Measurements from ENCODE around the gene KLHL22. TPM values are rescaled to one million over a fixed set of nuclear protein-coding genes. Genes with fewer than 3 reads are reported as not detected.

The KLHL22 gene
- total and polyA plus RNA-seq, 2 of the 8 experiments (the other 6 are each of a cell fraction or from before 2014, with no cell fraction given) = 9.4 to 16.2 TPM

DNA sequence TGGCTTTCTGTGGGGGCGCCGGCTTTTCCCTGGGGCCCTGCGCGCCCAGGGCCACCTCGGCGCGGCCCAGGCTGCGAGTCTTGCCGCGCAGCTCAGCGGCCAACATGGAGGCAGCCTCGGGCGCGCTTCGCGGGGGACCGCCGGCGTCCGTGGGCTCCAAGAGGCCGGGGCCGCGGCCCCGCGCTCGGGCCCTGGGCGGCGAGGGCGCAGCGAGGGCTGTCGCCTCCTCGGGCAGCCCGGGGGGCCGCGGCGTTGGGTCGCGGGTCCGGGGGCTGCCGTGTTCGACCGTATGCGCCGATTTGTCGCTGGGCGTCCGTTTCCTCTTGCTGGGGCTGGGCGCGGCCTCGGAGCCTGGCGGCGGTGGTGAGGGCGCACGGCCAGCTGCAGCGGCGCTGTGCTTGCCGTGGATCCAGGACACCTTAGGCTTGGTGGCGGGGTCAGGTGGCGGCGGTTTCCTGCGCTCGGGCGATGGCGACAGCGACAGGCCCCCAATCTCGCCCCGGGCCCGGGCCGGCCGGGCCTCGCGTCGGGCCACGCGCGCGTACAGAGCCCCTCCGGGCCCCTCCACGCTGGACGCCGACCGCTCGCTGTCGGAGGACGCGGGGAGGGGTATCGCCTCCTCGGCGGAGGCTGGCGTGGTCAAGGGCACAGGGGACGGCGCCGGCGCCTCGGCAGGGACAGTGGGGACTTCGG, 69.9 kb downstream of the KLHL22 start:
- H3K23ac ChIP-seq (ENCODE audit: insufficient read length) = no peak overlapping the region
- 90% methylated on average over 33 of the region's 96 CpGs; no CpG with 5 or more reads in 1 of the 2 experiments for WGBS, 2 experiments (ENCODE audit: extremely low coverage in 1 of 2, insufficient coverage in 1 of 2, insufficient read length in 1 of 2, insufficient replicate concordance in 2 of 2, low coverage in 1 of 2, low lambda C conversion rate in 2 of 2, missing lambda C conversion rate in 1 of 2)
- H3K27ac ChIP-seq (ENCODE audit: low read depth, low read length) = no peak overlapping the region
- H4K8ac ChIP-seq (ENCODE audit: extremely low read depth, insufficient read depth, low read length) = no peak overlapping the region
- no peak overlapping the region for H3K56ac ChIP-seq (replicated peaks; ENCODE audit: insufficient read length, low read depth, low read length)
- no peak for DNase-seq (ENCODE audit: low read depth in 1 of 2, low spot score in 2 of 2)
- H3K4me2 ChIP-seq (ENCODE audit: insufficient read depth in 1 of 2, low read depth in 2 of 2, low read length in 2 of 2) = no peak overlapping the region
- no peak overlapping the region for H3K4me3 ChIP-seq (ENCODE audit: extremely low read depth in 1 of 4, insufficient read depth in 2 of 4, low read depth in 3 of 4, low read length in 4 of 4)
- ChIA-PET CTCF (ENCODE audit: partially characterized antibody) (no interaction called here), POLR2A (ENCODE audit: partially characterized antibody) (interaction anchor here (0.9 to 1.0 kb wide), 2 partner anchors 11 to 20 kb away, joined by 3 read pairs; no protein-coding TSS in a partner anchor)
- H3K14ac ChIP-seq (ENCODE audit: insufficient read length) = no peak overlapping the region
- no peak overlapping the region for H4K5ac ChIP-seq (ENCODE audit: insufficient read length, low read depth, low read length)
- H2BK12ac ChIP-seq (ENCODE audit: low read depth, low read length) = no peak overlapping the region
- H3K23me2 ChIP-seq (ENCODE audit: low read depth, low read length) = peaks cover 10% of the 10 kb centered on the region; the same call in 1 of the 2 replicates
- no peak overlapping the region for H2BK5ac ChIP-seq (ENCODE audit: low read depth, low read length)
- H3K4me1 ChIP-seq (replicated peaks in 1 of 4; ENCODE audit: control insufficient read depth in 3 of 4, insufficient read depth in 4 of 4, low read length in 3 of 4) = peaks cover 0 to 17% (median 11%) of the 10 kb centered on the region in 4 experiments; a peak in 5 of 7 replicates
- H3K36me3 ChIP-seq (ENCODE audit: control insufficient read depth in 2 of 4, insufficient read depth in 4 of 4, low read length in 3 of 4) = no peaks in the 10 kb centered on the region
- H3K79me2 ChIP-seq (ENCODE audit: control insufficient read depth in 1 of 2, insufficient read depth in 2 of 2, low read length in 2 of 2) = no peaks in the 10 kb centered on the region
- no peak overlapping the region for H2BK20ac ChIP-seq (ENCODE audit: low read length)
- no peak overlapping the region for H3K9ac ChIP-seq (replicated peaks in 1 of 4; ENCODE audit: extremely low read depth in 1 of 4, low read depth in 3 of 4, low read length in 3 of 4)
- no peak overlapping the region for H3K4ac ChIP-seq (replicated peaks; ENCODE audit: insufficient read length, low read depth, low read length)
- no peak overlapping the region for H2AK5ac ChIP-seq (ENCODE audit: low read depth, low read length)
- H4K91ac ChIP-seq (replicated peaks; ENCODE audit: insufficient read length, low read length) = no peak overlapping the region
- H2BK120ac ChIP-seq (replicated peaks; ENCODE audit: low read depth, low read length) = no peak overlapping the region
- H3K27me3 ChIP-seq (replicated peaks in 1 of 4; ENCODE audit: control insufficient read depth in 3 of 4, extremely low read depth in 1 of 4, insufficient read depth in 3 of 4, low read length in 3 of 4) = peaks cover 13 to 25% (median 21%) of the 10 kb centered on the region in 4 experiments
- no peaks in the 10 kb centered on the region; the same call in 1 of the 2 replicates for H3K79me1 ChIP-seq (ENCODE audit: low read depth, low read length)
- H2AFZ ChIP-seq (ENCODE audit: low read length) = no peak overlapping the region
- no peak overlapping the region for H2BK15ac ChIP-seq (ENCODE audit: low read length)
- H3K9me3 ChIP-seq (ENCODE audit: insufficient read depth in 2 of 2, low read depth in 1 of 2, low read length in 1 of 2) = no peaks in the 10 kb centered on the region
- no peak overlapping the region for H3K18ac ChIP-seq (ENCODE audit: extremely low read depth, low read length)
- no peak for FAIRE-seq
- H4K20me1 ChIP-seq (replicated peaks in 1 of 2; ENCODE audit: control insufficient read depth in 1 of 2, insufficient read depth in 2 of 2, low read length in 2 of 2) = peaks cover 5 to 25% of the 10 kb centered on the region in 2 experiments
- TF ChIP-seq, protein P1, sequence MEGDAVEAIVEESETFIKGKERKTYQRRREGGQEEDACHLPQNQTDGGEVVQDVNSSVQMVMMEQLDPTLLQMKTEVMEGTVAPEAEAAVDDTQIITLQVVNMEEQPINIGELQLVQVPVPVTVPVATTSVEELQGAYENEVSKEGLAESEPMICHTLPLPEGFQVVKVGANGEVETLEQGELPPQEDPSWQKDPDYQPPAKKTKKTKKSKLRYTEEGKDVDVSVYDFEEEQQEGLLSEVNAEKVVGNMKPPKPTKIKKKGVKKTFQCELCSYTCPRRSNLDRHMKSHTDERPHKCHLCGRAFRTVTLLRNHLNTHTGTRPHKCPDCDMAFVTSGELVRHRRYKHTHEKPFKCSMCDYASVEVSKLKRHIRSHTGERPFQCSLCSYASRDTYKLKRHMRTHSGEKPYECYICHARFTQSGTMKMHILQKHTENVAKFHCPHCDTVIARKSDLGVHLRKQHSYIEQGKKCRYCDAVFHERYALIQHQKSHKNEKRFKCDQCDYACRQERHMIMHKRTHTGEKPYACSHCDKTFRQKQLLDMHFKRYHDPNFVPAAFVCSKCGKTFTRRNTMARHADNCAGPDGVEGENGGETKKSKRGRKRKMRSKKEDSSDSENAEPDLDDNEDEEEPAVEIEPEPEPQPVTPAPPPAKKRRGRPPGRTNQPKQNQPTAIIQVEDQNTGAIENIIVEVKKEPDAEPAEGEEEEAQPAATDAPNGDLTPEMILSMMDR (IDR thresholded peaks at IDR 0.05; ENCODE audit: control extremely low read depth in 1 of 3, insufficient read depth in 1 of 3, low read depth in 1 of 3, low read length in 3 of 3) = no peak
- TF ChIP-seq PHF8 (conservative IDR thresholded peaks at IDR 0.05; ENCODE audit: low read depth, low read length) = no peak
- TF ChIP-seq TCF12 (IDR thresholded peaks at IDR 0.05; ENCODE audit: low read depth, low read length) = no peak
- no peak for TF ChIP-seq FOSL1 (IDR thresholded peaks at IDR 0.05; ENCODE audit: insufficient read depth, low read depth, low read length)
- TF ChIP-seq RBBP5 (IDR thresholded peaks at IDR 0.05; ENCODE audit: borderline replicate concordance, low read depth, low read length) = no peak

All from H1 (cell line).